Measurements from ENCODE around the gene ZNF695.
A peak's percentile ranks its signal among the peaks of the same experiment; 100 is the strongest.
"Not testable (repeated sequence)": the region's sequence is repeated elsewhere in the genome, so short reads cannot be mapped to it uniquely, and the experiment has no call there.

ZNF695 gene

DNA sequence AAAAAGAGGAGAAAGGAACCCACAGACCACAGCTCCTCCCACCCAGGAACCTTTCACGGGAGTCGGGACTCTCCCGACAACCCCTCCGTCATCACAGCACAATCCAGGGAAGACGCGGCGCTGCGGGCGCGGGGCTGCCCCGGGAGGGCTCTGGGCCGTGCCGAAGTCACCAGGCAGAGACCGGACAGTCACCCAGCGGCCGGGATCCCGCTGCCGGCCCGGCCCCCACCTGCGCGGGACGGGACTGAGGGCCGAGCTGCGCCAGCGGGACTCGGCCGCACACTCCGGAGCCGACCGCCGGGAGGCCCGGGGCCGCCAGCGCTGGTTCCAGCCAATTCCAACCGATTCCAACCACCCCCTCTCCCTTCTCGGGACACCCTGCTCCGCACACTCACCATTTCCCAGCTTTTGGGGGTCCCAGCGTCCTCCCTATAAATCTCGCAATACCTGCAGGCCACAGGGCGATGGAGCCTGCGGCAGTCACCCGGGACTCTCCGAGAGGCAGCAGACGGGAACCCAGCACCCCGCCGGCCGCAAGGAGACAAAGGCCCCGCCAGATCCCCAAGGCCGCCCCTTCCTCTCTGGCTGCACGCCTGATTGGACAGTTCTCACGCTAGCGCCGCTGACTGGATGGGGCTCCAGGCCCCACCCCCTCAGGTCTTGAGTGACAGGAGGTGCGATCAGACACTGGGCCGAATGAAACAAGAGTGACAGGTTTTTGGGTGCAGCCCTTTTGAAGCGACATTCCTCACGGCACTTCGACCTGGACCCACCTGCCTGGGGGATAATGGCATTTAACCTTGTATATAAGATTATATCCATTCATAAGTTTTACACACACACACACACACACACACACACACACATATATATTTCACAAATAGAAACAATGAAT lies at the start of gene ZNF695:
Gene ZNF695 (minus strand): TSS at position 547 of the 895 bp plus-strand sequence. CDS start 149 bp downstream, at position 398.
- DNase-seq, result peak; percentile 95

DNA sequence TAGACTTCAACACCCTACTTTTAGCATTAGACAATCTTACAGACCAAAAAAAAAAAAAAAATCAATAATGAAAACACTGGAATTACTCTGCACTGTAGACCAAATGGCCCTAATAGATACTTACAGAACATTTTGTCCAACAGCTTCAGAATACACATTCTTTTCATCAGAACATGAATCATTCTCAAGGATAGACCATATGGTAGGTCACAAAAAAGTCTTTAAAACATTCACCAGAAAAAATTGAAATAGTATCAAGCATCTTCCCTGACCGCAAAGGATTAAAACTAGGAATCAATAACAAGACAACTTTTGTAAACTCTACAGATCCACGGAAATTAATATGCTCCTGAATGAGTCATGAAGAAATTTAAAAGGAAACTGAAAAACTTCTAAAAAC lies 48.2 kb upstream of the ZNF695 start:
- DNase-seq, result no peak

DNA sequence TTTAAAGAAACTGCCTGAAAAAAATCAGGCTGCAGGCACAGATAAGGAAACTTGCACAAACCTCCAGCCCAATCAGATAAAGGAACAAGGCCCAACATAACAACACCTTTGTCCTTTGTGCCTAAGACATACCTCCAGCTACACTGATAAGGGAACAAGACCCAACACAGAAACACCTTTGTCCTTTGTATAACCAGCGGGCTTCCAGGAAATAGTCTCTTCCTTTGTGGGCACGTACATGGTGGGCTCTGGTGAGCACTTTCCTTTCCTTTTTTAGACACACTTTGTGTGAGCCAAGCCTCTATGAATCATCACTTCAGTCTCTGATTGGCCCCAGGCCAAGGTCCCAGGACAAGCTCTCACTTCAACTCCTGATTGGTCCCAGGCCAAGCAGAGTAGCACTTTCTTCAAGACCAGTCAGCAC lies 47.1 kb upstream of the ZNF695 start:
- no peak for DNase-seq

DNA sequence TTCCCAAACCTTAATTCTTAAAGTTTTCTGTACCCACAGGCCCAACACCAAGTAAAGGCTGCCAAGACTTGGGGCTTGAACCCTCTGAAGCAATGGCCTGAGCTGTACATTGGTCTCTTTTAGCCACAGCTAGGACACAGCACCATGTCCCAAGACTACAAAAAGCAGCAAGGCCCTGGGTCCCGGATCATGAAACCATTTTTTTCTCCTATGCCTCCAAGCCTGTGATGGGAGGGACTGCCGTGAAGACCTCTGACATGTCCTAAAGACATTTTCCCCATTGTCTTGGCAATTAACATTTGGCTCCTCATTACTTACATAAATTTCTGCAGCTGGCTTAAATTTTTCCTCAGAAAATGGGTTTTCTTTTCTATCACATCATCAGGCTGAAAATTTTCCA lies 39.8 kb upstream of the ZNF695 start:
- no peak for DNase-seq

DNA sequence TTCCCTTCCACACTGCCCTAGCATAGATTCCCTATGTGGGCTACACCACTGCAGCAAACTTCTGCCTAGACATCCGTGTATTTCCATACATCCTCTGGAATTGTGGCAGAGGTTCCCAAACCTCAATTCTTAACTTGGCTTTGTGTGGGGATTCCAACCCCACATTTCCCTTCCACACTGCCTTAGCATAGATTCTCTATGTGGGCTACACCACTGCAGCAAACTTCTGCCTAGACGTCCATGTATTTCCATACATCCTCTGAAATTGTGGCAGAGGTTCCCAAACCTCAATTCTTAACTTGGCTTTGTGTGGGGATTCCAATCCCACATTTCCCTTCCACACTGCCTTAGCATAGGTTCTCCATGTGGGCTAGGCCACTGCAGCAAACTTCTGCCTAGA lies 39.4 kb upstream of the ZNF695 start:
- DNase-seq, result no peak

DNA sequence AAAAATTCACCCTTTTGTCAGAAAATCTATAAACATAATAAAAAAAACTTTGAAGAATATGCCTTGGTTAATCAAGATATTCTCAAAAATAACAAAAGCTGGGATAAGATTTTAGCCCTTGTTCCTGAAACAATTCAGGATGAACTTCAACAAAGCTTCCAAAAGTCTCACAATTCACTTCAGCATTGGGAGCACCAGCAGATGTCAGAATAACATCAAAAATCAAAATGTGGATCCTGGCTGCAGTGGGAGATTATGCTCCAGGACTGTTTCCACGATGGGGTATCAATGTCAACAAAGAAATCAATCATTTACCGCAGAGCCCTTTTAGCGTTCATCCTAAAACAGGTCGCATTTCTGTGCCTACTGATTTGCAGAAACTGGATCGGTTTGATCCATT lies 35.5 kb upstream of the ZNF695 start:
- no peak for DNase-seq

DNA sequence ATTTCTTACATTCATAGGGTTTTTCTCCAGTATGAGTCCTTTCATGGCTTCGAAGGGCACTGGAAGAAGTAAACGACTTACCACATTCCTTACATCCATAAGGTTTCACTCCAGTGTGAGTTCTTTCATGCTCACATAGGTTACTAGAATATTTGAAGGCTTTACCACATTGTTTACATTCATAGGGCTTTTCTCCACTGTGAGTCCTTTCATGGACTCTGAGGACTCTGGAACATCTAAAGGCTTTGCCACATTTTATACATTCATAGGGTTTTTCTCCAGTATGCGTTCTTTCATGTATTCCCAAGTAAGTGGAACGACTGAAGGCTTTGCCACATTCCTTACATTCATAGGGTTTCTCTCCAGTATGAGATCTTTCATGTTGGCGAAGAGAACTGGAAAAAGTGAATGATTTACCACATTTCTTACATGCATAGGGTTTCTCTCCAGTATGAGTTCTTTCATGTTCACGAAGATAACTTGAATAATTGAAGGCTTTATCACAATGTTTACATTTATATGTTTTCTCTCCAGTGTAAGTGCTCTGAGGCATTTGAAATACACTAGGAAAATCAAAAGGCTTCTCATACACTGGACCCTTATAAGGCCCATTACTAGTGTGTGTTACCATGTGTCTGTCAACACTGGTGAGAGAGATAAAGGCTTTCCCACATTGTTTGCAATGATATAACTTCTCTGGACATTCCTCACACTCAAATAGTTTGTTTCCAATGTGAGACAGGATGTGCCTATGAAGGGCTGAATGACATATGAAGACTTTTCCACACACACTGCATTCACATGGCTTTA lies 29.9 kb upstream of the ZNF695 start:
- no peak for DNase-seq

DNA sequence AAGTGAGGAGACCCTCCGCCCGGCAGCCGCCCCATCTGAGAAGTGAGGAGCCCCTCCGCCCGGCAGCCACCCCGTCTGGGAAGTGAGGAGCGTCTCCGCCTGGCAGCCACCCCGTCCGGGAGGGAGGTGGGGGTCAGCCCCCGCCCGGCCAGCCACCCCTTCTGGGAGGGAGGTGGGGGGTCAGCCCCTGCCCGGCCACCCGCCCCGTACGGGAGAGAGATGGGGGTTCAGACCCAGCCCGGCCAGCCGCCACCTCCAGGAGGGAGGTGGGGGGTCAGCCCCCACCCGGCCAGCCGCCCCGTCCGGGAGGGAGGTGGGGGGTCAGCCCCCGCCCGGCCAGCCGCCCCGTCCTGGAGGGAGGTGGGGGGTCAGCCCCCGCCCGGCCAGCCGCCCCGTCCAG lies 24.4 kb upstream of the ZNF695 start:
- DNase-seq, result not testable (repeated sequence)

DNA sequence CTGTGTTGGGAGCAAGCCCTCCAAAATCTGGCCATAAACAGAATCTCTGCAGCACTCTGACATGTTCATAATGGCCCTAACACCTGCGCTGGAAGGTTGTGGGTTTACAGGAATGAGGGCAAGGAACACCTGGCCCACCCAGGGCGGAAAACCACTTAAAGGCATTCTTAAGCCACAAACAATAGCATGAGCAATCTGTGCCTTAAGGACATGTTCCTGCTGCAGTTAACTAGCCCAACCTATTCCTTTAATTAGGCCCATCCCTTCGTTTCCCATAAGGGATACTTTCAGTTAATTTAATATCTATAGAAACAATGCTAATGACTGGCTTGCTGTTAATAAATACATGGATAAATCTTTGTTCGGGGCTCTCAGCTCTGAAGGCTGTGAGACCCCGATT lies 16.8 kb upstream of the ZNF695 start:
- not testable (repeated sequence) for DNase-seq

DNA sequence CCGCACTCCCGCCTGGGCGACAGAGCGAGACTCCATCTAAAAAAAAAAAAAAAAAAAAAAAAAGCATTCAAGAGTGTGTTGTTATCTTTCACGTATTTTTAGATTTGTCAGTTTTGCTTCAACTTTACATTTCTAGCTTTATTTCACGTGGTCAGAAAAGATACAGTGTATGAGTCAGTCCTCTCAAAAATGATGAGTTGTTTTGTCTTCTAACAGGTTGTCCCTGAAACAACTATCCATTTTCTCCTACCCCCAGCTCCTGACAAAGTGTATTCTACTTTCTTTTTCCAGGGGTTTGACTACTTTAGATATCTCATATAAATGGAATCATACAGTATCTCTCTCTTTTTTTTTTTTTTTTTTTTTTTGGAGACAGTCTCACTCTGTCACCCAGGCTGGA lies 5.5 kb upstream of the ZNF695 start:
- DNase-seq, result no peak

DNA sequence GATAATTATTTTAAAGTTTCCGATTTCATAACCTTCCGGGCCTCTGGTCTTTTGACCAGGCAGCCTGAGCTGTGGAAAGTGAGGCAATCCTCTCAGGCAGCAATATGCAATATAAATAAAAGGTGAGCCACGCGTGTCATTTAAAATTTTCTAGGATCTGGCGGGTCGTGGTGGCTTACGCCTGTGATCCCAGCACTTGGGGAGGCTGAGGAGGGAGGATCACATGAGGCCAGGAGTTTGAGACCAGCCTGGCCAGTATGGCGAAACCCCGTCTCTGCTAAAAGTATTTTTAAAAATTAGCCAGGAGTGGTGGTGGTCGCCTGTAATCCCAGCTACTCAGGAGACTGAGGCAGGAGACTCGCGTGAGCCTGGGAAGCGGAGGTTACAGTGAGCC lies 546 bp upstream of the ZNF695 start:
- DNase-seq, result no peak

DNA sequence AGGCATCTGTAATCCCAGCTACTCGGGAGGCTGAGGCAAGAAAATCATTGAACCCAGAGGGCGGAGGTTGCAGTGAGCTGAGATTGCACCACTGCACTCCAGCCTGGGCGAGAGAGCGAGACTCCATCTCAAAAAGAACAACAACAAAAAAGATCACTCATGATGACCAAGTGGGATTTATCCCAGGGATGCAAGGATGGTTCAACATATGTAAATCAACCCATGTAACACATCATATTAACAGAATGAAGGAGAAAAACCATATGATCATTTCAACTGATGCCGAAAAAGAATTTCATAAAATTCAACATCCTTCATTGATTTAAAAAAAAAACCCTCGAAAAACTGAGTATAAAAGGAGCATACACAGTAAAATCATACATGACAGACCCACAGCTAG lies 3.8 kb downstream of the ZNF695 start:
- DNase-seq, result not testable (repeated sequence)

DNA sequence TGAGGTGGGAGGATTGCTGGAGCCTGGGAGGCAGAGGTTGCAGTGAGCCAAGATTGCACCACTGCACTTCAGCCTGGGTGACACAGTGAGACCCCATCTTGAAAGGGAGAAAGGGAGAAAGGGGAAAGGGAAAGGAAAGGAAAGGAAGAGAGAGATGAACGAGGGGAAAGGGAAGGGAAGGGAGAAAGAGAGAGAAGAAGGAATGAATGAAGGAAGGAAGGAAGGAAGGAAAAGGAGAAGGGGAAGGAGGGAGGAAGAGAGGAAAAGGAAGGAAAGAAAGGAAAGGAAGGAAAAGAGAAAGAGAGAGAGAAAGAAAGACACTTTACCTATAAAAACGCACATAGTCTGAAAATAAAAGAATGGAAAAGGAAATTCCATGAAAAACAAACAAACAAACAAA lies 18.0 kb downstream of the ZNF695 start:
- DNase-seq, result no peak

DNA sequence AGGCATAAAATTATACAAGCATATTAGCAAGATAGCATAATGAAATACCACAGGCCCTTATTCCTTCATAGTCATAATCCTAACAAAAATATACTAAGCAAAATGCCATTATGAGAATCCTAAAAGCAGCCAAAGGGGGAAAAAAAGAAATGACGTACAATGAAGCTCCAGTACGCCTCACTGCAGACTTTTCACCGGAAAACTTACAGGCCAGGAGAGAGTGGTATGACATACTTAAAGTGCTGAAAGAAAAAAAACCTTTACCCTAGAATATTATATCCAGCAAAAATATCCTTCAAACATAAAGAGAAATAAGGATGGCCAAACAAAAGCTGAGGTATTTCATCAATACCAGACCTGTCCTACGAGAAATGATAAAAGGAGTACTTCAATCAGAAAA lies 19.5 kb downstream of the ZNF695 start:
- DNase-seq, result no peak

DNA sequence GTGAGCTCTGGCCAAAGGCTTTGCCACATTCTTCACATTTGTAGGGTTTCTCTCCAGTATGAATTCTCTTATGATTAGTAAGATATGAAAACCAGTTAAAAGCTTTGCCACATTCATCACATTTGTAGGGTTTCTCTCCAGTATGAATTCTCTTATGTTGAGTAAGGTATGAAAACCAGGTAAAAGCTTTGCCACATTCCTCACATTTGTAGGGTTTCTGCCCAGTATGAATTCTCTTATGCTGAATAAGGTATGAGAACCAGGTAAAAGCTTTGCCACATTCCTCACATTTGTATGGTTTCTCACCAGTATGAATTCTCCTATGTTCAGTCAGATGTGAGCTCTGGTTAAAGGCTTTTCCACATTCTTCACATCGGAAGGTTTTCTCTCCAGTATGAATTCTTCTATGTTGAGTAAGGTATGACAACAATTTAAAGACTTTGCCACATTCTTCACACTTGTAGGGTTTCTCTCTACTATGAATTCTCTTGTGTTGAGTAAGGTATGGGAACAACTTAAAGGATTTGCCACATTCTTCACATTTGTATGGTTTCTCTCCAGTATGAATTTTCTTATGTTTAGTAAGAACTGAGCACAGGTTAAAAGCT lies 20.7 kb downstream of the ZNF695 start:
- DNase-seq, result no peak

DNA sequence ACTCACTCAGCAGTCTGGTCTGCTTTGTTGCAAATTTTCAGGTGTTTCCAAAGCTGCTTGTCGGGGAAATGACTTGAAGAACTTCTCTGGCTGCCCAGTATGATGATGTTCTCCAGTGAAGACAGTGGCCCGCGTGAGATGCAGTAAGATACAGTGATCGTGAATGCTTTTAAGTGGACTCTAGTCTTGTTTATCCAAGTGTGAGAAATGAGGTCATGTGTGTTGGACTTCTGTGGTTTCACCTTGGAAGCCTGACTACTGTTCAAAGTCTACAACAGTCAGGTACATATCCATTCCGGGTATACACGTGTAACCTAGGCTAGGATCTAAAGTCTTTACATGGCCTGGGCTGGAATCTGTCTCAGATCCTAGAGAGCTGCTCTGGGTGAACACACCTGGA lies 29.1 kb downstream of the ZNF695 start:
- DNase-seq, result no peak

DNA sequence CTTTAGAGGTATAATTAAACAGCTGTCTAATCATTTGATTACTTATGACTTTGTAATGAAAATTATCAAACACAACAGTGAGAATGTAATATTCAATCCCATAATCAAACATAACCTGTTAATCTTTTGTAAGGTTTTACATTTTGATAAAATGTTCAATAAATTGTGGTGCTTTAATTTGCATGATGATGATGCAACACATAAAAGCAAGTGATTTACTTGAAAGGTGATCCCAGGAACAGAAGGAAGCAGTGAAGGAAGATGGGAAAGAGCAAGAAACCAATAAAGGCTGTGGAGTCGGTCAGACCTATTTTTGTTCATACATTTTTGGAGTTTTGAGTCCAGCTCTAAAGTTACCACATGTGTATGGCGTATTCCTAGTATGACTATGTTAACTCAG lies 29.6 kb downstream of the ZNF695 start:
- DNase-seq, result no peak

DNA sequence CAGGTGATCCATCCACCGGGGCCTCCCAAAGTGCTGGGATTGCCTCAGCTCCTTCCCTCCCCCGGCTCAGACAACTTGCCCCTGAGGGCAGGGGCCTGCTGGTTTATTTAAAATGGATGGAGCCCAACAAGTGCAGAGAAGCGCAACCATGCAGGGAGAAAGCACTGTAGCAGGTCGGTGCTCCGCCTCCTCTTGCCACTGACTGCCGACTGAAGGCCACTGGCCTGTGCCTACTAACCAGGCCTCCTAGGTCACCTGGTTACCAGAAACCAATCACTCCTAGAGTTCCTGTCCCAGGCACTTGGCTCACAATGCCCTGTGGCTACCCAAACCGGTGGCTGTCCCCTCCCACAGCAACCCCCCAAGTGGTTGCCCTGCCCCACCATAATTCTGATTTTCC lies 35.9 kb downstream of the ZNF695 start:
- DNase-seq, result no peak

DNA sequence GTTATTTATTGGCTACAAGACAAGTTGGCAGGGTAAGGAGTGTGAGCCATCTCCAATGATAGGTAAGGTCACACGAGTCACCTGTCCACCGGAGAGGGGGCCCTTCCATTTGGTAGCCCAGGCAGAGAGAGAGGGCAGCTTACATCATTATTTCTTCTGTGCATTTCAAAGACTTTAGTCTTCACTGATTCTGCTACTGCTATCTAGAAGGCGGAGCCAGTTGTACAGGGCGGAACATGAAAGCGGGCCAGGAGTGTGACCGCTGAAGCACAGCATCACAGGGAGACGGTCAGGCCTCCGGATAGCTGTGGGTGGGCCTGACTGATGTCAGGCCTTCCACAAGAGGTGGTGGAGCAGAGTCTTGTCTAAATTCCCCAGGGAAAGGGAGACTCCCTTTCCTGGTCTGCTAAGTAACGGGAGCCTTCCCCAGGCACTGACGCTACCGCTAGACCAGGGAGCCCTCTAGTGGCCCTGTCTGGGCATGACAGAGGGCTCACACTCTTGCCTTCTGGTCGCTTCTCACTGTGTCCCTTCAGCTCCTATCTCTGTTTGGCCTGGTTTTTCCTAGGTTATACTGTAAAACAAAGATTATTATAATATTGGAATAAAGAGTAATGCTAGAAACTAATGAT lies 36.7 kb downstream of the ZNF695 start:
- no peak for DNase-seq

DNA sequence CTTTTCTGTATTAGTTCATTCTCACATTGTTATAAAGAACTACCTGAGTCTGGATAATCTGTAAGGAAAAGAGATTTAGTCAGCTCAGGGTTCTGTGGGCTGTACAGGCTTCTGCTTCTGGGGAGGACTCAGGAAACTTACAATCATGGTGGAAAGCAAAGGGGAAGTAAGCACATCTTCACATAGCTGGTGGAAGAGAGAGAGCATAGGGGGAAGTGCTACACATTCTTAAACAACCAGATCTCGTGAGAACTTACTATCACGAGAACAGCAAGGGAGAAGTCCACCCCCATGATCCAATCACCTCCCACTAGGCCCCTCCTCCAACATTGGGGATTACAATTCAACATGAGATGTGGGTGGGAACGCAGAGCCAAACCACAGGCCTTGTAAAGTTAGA lies 38.2 kb downstream of the ZNF695 start:
- no peak for DNase-seq

DNA sequence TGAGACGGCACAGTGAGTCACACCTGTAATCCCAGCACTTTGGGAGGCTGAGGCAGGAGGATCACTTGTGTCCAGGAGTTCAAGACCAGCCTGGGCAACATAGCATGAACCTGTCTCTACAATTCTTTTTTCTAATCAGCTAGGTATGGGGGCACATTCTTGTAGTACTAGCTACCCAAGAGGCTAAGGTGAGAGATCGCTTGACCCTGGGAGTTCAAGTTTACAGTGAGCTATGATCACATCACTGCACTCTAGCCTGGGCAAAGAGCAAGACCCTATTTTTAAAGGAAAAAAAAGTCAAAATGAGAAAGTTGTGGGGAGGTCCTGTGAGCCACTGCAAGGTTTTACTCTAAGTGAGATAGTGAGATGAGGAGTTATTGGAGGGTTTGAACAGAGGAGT lies 41.4 kb downstream of the ZNF695 start:
- no peak for DNase-seq

DNA sequence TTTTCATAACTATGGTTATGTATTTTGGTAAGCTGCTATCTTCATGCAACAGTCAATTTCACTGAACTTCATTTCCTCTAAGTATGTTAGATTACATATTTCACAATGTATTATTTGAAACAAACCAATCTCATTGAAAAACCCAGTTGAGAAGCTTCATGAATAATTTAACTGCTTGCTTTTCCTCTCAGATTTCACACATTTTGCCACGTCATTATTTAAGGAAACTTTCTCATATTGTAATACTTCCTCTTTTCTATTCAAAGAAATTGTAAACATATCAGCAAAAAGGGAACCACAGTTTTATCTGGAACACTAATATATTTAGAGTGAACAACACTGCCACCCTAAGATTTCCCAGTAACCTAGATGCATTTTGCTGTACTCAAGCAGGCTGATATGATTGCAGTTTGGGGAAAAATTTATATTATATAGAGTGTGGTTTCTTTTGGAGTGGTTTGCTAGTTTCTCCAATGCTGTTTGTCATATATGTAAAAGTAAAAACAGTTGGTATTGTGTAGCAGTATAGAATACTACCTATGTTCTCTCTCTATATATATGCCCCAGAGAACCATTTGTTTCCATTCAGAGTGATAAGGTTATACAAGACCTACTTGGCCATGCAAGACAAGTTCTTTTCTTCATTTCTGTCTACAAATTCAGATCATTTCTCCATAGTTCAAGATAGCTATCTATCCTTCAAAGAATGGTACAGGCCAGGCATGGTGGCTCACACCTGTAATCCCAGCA lies 47.7 kb downstream of the ZNF695 start:
- no peak for DNase-seq
